Suprapubic skin (tissue), 4 donors: Measurements from ENCODE around the gene MSANTD4. TPM values are rescaled to one million over a fixed set of nuclear protein-coding genes. Genes with fewer than 3 reads are reported as not detected.

Experiments
- DNase-seq, 2 donors: peaks; one replicate each; pipeline ENCODE4 v3.0.0-alpha.2; 2019; ENCODE audit warnings: low spot score in 2 of 2
- H3K27ac ChIP-seq: fragments of 200-600 bp; sonication (generic); one replicate; pipeline ENCODE4 v1.5.1; 2019
- H3K27me3 ChIP-seq: fragments of 200-600 bp; sonication (generic); one replicate; pipeline ENCODE4 v1.5.1; 2019
- H3K36me3 ChIP-seq: fragments of 200-600 bp; sonication (generic); one replicate; pipeline ENCODE4 v1.5.1; 2019
- H3K4me1 ChIP-seq: fragments of 200-600 bp; sonication (generic); one replicate; pipeline ENCODE4 v1.5.1; 2019
- H3K4me3 ChIP-seq: fragments of 200-600 bp; sonication (generic); one replicate; pipeline ENCODE4 v1.5.1; 2019; ENCODE audit warnings: mild to moderate bottlenecking
- H3K9me3 ChIP-seq: fragments of 200-600 bp; sonication (generic); one replicate; pipeline ENCODE4 v1.5.1; 2019
- CTCF ChIP-seq, 2 donors: fragments of 200-600 bp in 1 of 2; fragments of 450-650 bp in 1 of 2; sonication (generic) in 1 of 2; IDR thresholded peaks; one replicate each; pipeline ENCODE4 v1.5.1; 2016 to 2019; ENCODE audit warnings: antibody characterized with exemption in 2 of 2, mild to moderate bottlenecking in 1 of 2, moderate library complexity in 1 of 2
- EP300 ChIP-seq: sonication (generic); formaldehyde crosslinking; IDR thresholded peaks from one replicate; pipeline ENCODE4 v1.6.1; 2017; ENCODE audit warnings: antibody characterized with exemption
- POLR2A ChIP-seq, 2 donors: fragments of 450-650 bp; IDR thresholded peaks; one replicate each; pipeline ENCODE4 v1.6.1; 2017; ENCODE audit warnings: antibody characterized with exemption in 2 of 2, mild to moderate bottlenecking in 2 of 2, moderate library complexity in 2 of 2
- POLR2AphosphoS5 ChIP-seq, 3 donors: sonication (generic); formaldehyde crosslinking; IDR thresholded peaks; one replicate each; pipeline ENCODE4 v1.6.1; 2017; ENCODE audit warnings: antibody characterized with exemption in 3 of 3
- WGBS: methylation state at CpG from one replicate; pipeline ENCODE4 v1.1.5; 2018; 5-methylcytosine and 5-hydroxymethylcytosine counted together
- total RNA-seq, 4 donors: library from RNA; depleted of rRNA; stranded (reverse); fragments of >200 nt; gene quantifications; one replicate each; pipeline ENCODE4 v1.1.0, GENCODE V29; 2016

Gene MSANTD4
- total RNA-seq, 4 donors from 2014 or later = 5.2 to 28.3 (median 9.8) TPM

GRCh38 chr11:105968021-105968697 is 53.9 kb downstream of the MSANTD4 start:
- Histone ChIP-seq H3K36me3 (no peaks in the 10 kb centered on the region), H3K4me3 (no peak overlapping the region), H3K27ac (no peak overlapping the region), H3K9me3 (no peaks in the 10 kb centered on the region), H3K4me1 (no peaks in the 10 kb centered on the region), H3K27me3 (no peaks in the 10 kb centered on the region)
- TF ChIP-seq EP300 (no peak), POLR2A (IDR thresholded peaks at IDR 0.05) (no peak), CTCF (IDR thresholded peaks at IDR 0.05) (no peak), POLR2AphosphoS5 (IDR thresholded peaks at IDR 0.05) (no peak)
- 79% methylated on average over 3 of the region's 3 CpGs for WGBS
- no peak for DNase-seq

GRCh38 chr11:105960252-105961245 is 61.5 kb downstream of the MSANTD4 start:
- no peaks in the 10 kb centered on the region for H3K27me3 ChIP-seq
- H3K9me3 ChIP-seq = no peaks in the 10 kb centered on the region
- 88% methylated on average over 17 of the region's 22 CpGs for WGBS
- no peak for DNase-seq
- no peaks in the 10 kb centered on the region for H3K36me3 ChIP-seq
- H3K4me1 ChIP-seq = no peaks in the 10 kb centered on the region
- no peak overlapping the region for H3K27ac ChIP-seq
- TF ChIP-seq POLR2A (IDR thresholded peaks at IDR 0.05) (no peak), CTCF (IDR thresholded peaks at IDR 0.05) (no peak), POLR2AphosphoS5 (IDR thresholded peaks at IDR 0.05) (no peak), EP300 (no peak)
- no peak overlapping the region for H3K4me3 ChIP-seq

Other genes starting within 250 kb of the MSANTD4 start
- 10 to 100 TPM in 1 of 4 donors, 1 to 10 TPM in 3; 2.9 to 15.3 (median 3.8) TPM for gene KBTBD3, start 55.1 kb upstream of the MSANTD4 start, total RNA-seq
- gene AASDHPPT, start 55.4 kb upstream of the MSANTD4 start, total RNA-seq = 10 to 100 TPM; 33.7 to 45.6 (median 44.6) TPM